NB4 (cell line): ENCODE results near the gene PET100.

Experiments
- CTCF ChIP-seq: IDR thresholded peaks from one replicate; pipeline ENCODE4 v1.5.1; 2012; ENCODE audit warnings: low read depth, low read length
- MAX ChIP-seq: IDR thresholded peaks from 2 replicates; pipeline ENCODE4 v1.6.1; 2011; ENCODE audit warnings: low read depth, low read length
- MYC ChIP-seq: IDR thresholded peaks from 2 replicates; pipeline ENCODE4 v1.6.1; 2011; ENCODE audit warnings: low read depth, low read length
- POLR2A ChIP-seq: IDR thresholded peaks from 2 replicates; pipeline ENCODE4 v1.6.1; 2011; ENCODE audit warnings: mild to moderate bottlenecking; ENCODE audit not compliant: insufficient read length; ENCODE audit errors: extremely low read depth

- no peak for TF ChIP-seq CTCF
- no peak for TF ChIP-seq MYC
- TF ChIP-seq POLR2A = no peak
- no peak for TF ChIP-seq MAX
These were observed 6.5 kb upstream of the PET100 start for GRCh38 chr19:7622933-7623685.
